ENCODE measurements around the gene AMPD3.

The AMPD3 gene

DNA sequence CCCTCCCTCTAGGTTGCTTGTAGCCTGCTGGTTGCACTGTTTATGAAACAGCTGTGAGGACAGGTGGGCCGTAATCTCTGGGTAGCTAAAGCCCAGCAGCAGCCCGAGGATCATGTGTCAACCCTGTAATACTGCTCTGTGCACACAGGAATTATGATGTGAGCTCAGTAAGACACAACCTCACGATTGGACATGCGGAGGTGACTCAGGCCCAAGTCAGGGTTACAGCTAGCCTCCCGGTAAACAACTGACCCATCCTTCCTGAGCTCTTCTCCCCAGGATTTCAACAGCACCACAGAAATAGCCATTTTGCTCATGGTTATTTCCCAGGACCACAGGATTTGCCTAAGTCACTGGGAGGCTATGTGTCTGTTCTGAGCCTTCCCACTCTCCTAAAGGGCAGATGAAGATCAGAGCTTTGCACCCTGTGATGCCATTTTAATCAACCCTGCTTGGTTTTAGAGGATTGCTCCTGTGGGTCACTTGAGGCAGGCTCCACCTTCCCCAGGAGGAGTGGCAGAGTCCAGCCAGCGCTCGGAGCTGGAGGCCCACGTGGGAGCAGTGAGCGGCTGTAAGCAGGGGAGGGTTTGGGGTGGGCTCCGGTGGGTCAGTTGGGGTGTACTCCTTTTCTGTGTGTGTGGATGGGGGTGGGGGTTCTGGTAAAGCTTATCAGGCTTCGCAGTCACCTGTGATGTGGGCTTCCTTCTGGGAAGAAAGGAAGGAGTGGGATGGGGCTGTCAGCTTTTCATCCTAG lies at the start of gene AMPD3:
Gene AMPD3, plus strand, starts transcription at position 387 of the 754 bp plus-strand sequence. CDS start 6,256 bp downstream, outside the sequence.
- FAIRE-seq (peak; percentile 60), DNase-seq (ENCODE audit: insufficient read length, low spot score) (peak; percentile 91)

GRCh38 chr11:10405865-10406592 lies 49.0 kb upstream of the AMPD3 start:
- DNase-seq (ENCODE audit: insufficient read length, low spot score), result peak; percentile 78
- FAIRE-seq, result peak; percentile 91

- DNase-seq (ENCODE audit: insufficient read length, low spot score) (peak; percentile 42), FAIRE-seq (peak; percentile 72)
Measured at GRCh38 chr11:10407055-10407454, 48.0 kb upstream of the AMPD3 start.

DNA sequence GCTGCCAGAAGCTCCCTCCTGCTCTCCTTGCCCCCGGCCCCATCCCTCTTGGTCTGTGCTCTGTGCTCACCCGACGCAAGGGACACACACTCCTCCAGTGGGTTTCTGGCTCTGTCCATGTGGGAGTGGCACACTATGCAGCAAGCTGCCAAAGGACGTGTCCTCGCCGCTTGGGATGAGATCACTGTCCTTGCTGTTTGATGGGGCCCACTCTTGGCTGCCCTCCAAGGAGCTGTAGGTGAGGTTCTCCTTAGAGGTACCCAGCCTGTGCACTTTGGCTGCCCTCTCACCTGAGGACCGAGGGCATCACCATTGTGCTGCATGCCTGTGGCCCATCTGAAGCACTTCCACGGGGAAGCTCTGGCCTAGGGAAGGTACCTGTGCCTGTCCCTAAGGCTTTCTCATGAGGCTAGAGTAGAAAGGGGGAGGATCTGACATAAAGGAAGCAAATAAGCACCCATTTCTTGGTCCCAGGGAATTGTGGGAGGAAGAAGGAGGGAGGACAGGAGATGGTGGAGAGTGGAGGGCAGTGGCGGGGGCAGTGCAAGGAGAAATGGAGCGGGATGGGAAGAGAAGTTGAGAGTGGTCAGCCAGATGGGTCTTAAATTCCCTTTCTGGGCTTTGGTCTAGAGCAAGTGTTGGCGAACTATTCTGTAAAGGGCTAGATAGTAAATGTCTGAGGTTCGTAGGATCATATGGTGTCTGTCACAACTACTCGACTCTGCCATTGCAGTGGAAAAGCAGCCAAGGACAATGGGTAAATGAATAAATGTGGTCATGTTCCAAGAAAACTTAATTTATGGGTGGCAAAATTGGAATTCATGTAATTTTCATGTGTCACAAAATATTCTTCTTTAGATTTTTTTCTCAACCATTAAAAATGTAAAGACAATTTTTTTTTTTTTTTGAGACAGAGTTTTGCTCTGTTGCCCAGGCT lies 47.0 kb upstream of the AMPD3 start:
- FAIRE-seq, result no peak
- DNase-seq (ENCODE audit: insufficient read length, low spot score), result no peak

DNA sequence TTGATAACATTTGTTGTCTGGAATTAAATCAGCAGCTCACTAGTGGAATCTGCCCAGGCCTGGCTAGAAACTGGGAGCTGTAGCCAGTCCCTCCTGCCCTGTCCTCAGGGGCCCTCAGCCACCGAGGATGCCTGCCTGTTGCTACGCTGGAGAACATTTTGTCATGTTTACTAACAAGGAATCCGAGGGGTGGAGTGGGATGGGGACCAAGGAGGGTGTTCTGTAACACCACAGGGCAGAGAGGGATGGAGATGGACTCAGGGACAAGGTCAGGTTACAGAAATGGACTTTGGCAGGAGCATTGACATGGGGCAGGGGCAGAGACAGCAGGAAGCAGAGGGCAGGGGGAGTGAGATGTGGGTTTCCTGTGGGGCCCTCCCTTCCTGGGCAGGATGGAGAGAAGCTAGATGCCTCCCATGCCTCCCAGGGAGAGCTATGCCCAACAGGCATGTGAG lies 45.8 kb upstream of the AMPD3 start:
- DNase-seq (ENCODE audit: insufficient read length, low spot score) (no peak), FAIRE-seq (no peak)

GRCh38 chr11:10410106-10410843 lies 44.8 kb upstream of the AMPD3 start:
- DNase-seq (ENCODE audit: insufficient read length, low spot score) (no peak), FAIRE-seq (no peak)

GRCh38 chr11:10410844-10411200 lies 44.2 kb upstream of the AMPD3 start:
- DNase-seq (ENCODE audit: insufficient read length, low spot score) (no peak), FAIRE-seq (no peak)

DNA sequence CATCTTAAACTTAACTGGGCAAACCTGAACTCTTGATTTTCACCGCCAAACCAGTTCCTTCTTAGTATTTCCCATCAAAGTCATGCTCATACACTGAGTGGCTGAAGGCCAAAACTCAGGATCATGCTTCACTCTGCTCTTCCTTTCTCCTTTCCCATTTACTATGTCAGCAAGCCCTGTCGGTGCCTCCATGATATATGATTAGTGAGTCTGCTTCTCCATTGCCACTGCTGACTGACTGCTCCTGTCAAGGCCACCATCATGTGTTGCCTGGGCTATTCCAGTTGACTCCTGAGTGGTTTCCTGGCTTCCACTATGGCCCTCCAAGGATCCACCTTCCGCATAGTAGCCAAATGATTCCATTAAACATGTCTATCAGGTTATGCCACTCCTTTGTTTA lies 42.8 kb upstream of the AMPD3 start:
- no peak for DNase-seq (ENCODE audit: insufficient read length, low spot score)
- no peak for FAIRE-seq

DNA sequence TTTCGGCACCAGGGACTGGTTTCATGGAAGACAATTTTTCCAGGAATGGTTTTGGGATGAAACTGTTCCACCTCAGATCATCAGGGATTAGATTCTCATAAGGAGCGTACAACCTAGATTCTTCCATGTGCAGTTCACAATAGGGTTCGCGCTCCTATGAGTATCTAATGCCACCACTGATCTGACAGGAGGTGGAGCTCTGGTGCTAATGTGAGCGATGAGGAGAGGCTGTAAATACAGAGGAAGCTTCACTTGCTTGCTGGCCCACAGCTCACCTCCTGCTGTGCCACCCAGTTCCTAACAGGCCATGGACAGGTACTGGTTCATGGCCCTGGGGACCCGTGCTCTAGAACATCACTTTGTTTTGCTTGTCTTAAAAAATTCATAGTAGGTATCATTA lies 41.8 kb upstream of the AMPD3 start:
- no peak for DNase-seq (ENCODE audit: insufficient read length, low spot score)
- peak; percentile 31 for FAIRE-seq

GRCh38 chr11:10414181-10414580 lies 40.9 kb upstream of the AMPD3 start:
- FAIRE-seq (no peak), DNase-seq (ENCODE audit: insufficient read length, low spot score) (no peak)

GRCh38 chr11:10414659-10415058 lies 40.4 kb upstream of the AMPD3 start:
- no peak for DNase-seq (ENCODE audit: insufficient read length, low spot score)
- no peak for FAIRE-seq

- DNase-seq (ENCODE audit: insufficient read length, low spot score) (no peak), FAIRE-seq (no peak)
Measured at GRCh38 chr11:10415817-10416392, 39.2 kb upstream of the AMPD3 start.

DNA sequence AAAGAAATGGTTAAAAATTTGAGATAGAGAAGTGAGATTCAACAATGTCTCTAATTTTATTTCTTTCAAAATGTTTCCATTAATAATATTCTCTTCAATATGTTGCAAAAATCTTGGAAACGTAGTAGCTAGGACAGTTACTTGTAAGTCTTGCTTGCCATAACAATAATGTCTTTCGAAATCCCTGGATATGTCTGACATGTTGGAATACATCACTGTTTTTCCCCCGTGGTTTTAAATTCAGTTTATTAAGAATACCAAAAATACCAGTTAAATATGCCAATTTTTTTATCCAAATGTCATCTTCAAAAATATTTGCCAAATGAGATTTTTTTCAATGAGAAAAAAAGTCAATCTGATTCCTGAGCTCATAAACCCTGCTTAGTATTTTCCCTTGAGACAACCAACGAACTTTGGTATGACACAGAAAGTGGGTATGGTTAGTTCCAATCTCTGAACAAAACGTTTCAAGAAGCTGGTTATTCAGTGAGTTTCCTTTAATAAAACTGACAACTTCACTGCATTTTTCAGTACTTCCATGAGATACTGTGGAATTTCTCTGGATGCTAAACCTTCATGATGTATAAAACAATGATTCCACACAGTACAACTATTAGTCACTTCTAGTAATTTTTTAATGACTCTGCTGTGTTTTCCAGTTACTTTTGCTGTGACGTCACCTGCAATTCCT lies 36.7 kb upstream of the AMPD3 start:
- no peak for DNase-seq (ENCODE audit: insufficient read length, low spot score)
- FAIRE-seq, result no peak

DNA sequence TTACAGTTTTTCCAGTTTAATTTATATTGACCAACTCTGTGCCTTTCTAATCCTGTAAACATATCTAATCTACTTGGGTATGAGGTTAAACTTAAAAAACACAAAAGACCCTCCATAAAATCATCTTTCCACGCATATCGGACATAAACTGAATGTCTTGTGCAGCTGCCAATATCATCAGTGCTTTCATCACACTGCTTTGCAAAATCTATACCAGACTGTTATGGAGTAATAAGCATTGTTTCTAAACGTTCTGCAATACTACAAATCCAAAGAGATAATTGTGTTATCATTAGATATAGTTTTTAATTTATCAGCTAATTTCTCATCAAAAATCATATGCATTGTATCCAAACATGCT lies 36.1 kb upstream of the AMPD3 start:
- FAIRE-seq, result no peak
- DNase-seq (ENCODE audit: insufficient read length, low spot score), result no peak

DNA sequence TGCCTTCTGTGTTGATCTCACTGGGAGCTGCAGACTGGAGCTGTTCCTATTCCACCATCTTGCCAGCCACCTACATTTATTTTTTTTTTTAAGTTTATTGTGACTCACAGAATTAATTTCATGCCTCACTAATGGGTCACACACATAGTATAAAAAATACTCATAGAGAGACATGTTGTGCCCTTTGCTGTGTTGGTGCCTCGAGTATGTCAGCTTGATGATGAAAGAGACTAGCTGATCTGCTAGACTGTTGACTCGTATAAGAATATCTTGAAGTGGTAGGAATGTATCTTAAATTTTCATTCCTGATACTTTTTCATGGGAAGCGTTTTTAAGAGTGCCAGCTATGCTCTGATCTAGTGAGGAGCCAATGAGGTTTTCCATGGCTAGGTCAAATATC lies 28.6 kb upstream of the AMPD3 start:
- FAIRE-seq, result no peak
- DNase-seq (ENCODE audit: insufficient read length, low spot score), result no peak

DNA sequence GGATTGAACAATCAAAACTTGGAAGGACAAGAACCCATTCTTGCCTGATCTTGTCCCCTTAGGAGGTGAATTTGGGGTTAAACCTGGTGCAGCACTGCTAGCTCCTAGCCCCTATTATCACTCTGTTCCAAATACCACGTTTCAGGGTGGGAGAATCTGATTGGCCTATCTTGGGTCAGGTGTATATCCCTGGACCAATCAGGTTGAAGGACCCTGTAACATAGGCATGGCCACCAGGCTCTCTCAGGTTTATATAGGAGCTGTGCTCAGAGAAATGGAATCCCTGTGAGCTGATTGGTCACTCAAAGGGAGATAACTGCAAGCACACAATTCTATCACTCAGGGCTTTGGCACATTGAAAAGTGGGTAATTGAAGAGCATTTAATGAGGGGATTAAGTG lies 26.6 kb upstream of the AMPD3 start:
- FAIRE-seq (no peak), DNase-seq (ENCODE audit: insufficient read length, low spot score) (no peak)

- FAIRE-seq, result no peak
- DNase-seq (ENCODE audit: insufficient read length, low spot score), result no peak
Measured at GRCh38 chr11:10429526-10429925, 25.5 kb upstream of the AMPD3 start.

DNA sequence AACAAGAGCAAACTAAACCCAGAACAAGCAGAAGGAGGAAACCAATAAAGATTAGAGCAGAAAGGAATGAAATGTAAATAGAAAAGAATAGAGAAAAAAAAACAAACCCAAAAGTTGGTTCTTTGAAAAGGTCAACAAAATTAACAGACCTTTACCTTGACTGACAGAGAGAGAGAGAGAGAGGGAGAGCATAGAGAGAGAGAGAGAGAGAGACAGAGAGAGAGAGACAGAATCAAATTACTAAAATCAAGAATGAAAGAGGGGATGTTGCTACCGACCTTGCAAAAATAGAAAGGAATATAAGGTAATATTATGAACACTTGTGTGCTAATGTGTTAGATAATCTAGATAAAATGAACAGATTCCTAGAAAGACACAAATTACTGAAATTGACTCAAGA lies 22.6 kb upstream of the AMPD3 start:
- FAIRE-seq (no peak), DNase-seq (ENCODE audit: insufficient read length, low spot score) (no peak)

- DNase-seq (ENCODE audit: insufficient read length, low spot score), result no peak
- FAIRE-seq, result no peak
Measured at GRCh38 chr11:10432971-10433370, 22.1 kb upstream of the AMPD3 start.

- DNase-seq (ENCODE audit: insufficient read length, low spot score), result no peak
- no peak for FAIRE-seq
Measured at GRCh38 chr11:10436224-10436623, 18.8 kb upstream of the AMPD3 start.

Measured in HTR-8/SVneo (cell line).